Left ventricle myocardium inferior (tissue), 1 donor: ENCODE measurements around the gene HACD2. TPM values are rescaled to one million over a fixed set of nuclear protein-coding genes. Genes with fewer than 3 reads are reported as not detected.

ENCODE experiments used
- DNase-seq: peaks from one replicate; pipeline ENCODE4 v3.0.0-alpha.2; 2020
- H3K27ac ChIP-seq: fragments of 200-600 bp; replicated peaks from 2 replicates; pipeline ENCODE4 v1.8.0; 2021
- H3K27me3 ChIP-seq: fragments of 200-600 bp; 2 replicates; pipeline ENCODE4 v1.8.0; 2021; ENCODE audit warnings: low read depth
- H3K36me3 ChIP-seq: fragments of 200-600 bp; 2 replicates; pipeline ENCODE4 v1.8.0; 2021
- H3K4me1 ChIP-seq: fragments of 200-600 bp; 2 replicates; pipeline ENCODE4 v1.8.0; 2021
- H3K4me3 ChIP-seq: fragments of 200-600 bp; 2 replicates; pipeline ENCODE4 v1.8.0; 2021; ENCODE audit warnings: mild to moderate bottlenecking, moderate library complexity
- H3K9me3 ChIP-seq: fragments of 200-600 bp; replicated peaks from 2 replicates; pipeline ENCODE4 v1.8.0; 2021
- CTCF ChIP-seq: fragments of 200-600 bp; IDR thresholded peaks from 2 replicates; pipeline ENCODE4 v1.8.0; 2021; ENCODE audit warnings: antibody characterized with exemption, mild to moderate bottlenecking, borderline replicate concordance
- intact Hi-C: fragments of 100-400 bp; cut with micrococcal nuclease; formaldehyde crosslinking; loops from one replicate; pipeline ENCODE4 v1.11.0; 2022
- total RNA-seq: library from RNA; stranded (reverse); fragmentation: NEBNext Ultra II Directional; extraction: Animal tissue kit (Norgen Biotek cat#: 25700); gene quantifications from one replicate; pipeline ENCODE4 v1.2.1, GENCODE V29; 2021
- donor health status: DM: no; HTN: yes; CAD: no; lungs with severe emphysema.

The HACD2 gene
- total RNA-seq, 1 donor from 2014 or later, result 8.1 TPM

GRCh38 chr3:123582315-123582714, 2.5 kb downstream of the HACD2 start:
- no peaks in the 10 kb centered on the region for H3K27me3 ChIP-seq
- DNase-seq, result no peak
- H3K4me3 ChIP-seq, result no peak overlapping the region
- peaks cover 38% of the 10 kb centered on the region for H3K4me1 ChIP-seq
- no peak overlapping the region for H3K27ac ChIP-seq
- peaks cover 28% of the 10 kb centered on the region for H3K36me3 ChIP-seq
- intact Hi-C loops, result no loop called here
- no peaks in the 10 kb centered on the region for H3K9me3 ChIP-seq
- TF ChIP-seq CTCF, result no peak

- TF ChIP-seq CTCF, result no peak
- Histone ChIP-seq H3K27ac (no peak overlapping the region), H3K4me1 (no peaks in the 10 kb centered on the region), H3K27me3 (no peaks in the 10 kb centered on the region), H3K4me3 (no peak overlapping the region), H3K9me3 (no peaks in the 10 kb centered on the region), H3K36me3 (peaks cover 23% of the 10 kb centered on the region)
- DNase-seq, result no peak
- intact Hi-C loops, result no loop called here
These were observed 8.7 kb downstream of the HACD2 start for GRCh38 chr3:123576122-123576521.

GRCh38 chr3:123571973-123572365, 12.9 kb downstream of the HACD2 start:
- no peak for TF ChIP-seq CTCF
- Histone ChIP-seq H3K27me3 (no peaks in the 10 kb centered on the region), H3K9me3 (no peaks in the 10 kb centered on the region), H3K4me3 (no peak overlapping the region), H3K36me3 (peaks cover 4% of the 10 kb centered on the region), H3K4me1 (no peaks in the 10 kb centered on the region), H3K27ac (no peak overlapping the region)
- intact Hi-C loops, result no loop called here
- DNase-seq, result no peak

- Histone ChIP-seq H3K27me3 (no peaks in the 10 kb centered on the region), H3K9me3 (no peaks in the 10 kb centered on the region), H3K36me3 (peaks cover 6% of the 10 kb centered on the region), H3K4me1 (no peaks in the 10 kb centered on the region), H3K4me3 (no peak overlapping the region), H3K27ac (no peak overlapping the region)
- no peak for DNase-seq
- intact Hi-C loops, result no loop called here
- no peak for TF ChIP-seq CTCF
These were observed 13.4 kb downstream of the HACD2 start for GRCh38 chr3:123571264-123571972.

GRCh38 chr3:123568875-123569274, 16.0 kb downstream of the HACD2 start:
- DNase-seq, result no peak
- no peak overlapping the region for H3K27ac ChIP-seq
- TF ChIP-seq CTCF, result no peak
- H3K9me3 ChIP-seq, result no peaks in the 10 kb centered on the region
- no peaks in the 10 kb centered on the region for H3K4me1 ChIP-seq
- no peaks in the 10 kb centered on the region for H3K27me3 ChIP-seq
- H3K36me3 ChIP-seq, result peaks cover 2% of the 10 kb centered on the region
- no peak overlapping the region for H3K4me3 ChIP-seq
- intact Hi-C loops, result no loop called here
